GM18868 (cell line): ENCODE data around the gene P3H2.

Source experiments
- ATAC-seq: cut with Tn5 transposase; IDR thresholded peaks from one replicate; pipeline ENCODE4 v1.9.1; 2021; ENCODE audit warnings: mild to moderate bottlenecking, moderate library complexity; ENCODE audit not compliant: unreplicated experiment

P3H2 gene

DNA sequence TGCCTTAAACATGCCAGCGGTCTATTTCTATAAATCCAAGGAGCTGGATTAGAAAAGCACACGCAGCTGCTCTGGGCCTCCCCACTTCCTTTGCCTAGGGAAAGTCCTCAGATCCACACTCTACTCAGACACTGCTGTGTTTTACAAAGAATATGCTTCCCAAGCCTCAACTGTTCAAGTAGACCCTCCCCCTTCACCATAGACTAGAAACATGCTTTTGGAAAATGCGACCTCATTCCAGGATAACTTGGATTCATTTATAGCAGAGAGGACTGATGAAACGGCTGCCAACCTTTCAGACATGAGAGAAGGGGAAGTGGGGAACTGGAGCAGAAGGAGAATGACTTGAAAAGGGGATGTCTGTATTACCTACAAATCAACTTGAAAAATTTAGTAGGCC lies 64.0 kb downstream of the P3H2 start:
- no peak for ATAC-seq

- ATAC-seq: no peak
Measured at GRCh38 chr3:190055773-190056172, 64.9 kb downstream of the P3H2 start.

DNA sequence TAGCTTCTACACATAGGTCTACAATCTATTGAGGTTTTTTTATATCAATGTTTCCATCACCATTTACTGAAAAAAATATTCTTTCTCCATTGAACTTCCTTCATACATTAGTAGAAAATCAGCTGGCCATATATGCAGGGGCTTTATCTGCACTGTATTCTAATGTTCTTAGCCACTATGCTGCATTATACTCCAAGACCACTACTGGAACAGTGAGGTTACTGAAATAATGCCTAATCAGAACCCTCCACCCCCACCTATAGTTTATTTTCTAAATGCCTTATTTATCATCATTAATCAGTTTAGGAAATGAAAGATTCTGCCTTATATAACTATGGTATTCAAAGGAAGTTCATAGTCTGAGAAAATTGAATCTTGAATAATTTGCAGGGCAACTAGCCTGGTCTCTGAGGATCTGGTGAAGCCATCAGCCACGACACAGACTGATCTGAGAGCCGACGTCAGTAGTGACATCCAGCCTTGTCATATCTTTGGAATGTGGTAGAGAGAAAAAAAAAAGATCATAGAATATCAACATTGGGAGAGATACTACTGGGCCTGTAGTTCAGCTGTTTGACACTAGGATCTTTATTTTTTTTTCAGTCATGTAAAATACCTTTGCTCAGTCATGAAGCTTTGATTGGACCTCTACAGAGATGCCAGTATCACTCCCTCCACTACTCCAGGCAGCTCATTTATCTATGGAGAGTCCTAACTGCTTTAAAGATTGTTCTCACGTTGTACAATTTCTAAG lies 66.6 kb downstream of the P3H2 start:
- no peak for ATAC-seq

- ATAC-seq: no peak
Measured at GRCh38 chr3:190051641-190052040, 69.1 kb downstream of the P3H2 start.

DNA sequence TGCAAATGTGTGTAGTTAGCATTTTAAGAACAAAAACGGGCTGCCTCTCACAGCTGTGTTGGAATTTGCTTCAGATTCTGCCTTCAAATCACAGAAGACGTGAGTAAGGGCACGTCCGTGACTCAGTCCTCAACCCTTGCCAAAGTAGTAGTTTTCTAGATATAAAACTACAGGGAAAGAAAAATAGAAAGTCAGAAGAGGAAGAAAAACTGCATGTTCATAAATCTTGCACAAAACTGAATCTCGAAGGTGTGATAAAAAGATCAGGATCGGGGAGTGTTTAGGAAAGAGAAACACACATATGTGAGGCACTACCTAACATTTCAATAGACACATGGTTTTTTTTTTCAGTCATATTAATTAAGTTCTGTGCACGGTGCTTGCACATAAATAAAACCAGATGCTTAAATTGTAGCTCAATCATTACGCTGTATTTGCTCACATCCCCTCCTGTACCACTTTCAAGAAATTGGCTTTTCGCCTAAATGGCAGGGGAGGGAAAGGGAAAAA lies 71.7 kb downstream of the P3H2 start:
- no peak for ATAC-seq

- ATAC-seq: no peak
Measured at GRCh38 chr3:190044974-190045373, 75.7 kb downstream of the P3H2 start.

- peak; percentile 62 for ATAC-seq
Measured at GRCh38 chr3:190044142-190044541, 76.6 kb downstream of the P3H2 start.

DNA sequence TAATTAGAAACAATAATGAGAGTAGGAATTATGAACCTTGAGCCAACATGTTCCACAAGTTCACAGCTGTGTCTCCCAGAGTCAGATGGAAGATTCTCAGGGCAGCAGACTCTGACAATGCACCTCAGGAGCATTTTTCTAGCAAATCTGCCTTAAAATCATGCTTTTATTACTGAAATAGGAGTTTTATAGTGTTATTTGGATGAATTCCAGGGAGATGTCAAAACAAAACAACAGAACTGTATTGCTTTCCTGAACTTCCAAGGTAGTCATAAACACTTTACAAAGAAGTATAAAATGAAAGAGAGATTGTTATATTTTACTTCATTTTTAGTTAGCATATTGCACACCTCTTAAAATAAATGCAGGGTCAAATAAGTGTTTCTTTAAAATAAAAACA lies 77.0 kb downstream of the P3H2 start:
- ATAC-seq: no peak

DNA sequence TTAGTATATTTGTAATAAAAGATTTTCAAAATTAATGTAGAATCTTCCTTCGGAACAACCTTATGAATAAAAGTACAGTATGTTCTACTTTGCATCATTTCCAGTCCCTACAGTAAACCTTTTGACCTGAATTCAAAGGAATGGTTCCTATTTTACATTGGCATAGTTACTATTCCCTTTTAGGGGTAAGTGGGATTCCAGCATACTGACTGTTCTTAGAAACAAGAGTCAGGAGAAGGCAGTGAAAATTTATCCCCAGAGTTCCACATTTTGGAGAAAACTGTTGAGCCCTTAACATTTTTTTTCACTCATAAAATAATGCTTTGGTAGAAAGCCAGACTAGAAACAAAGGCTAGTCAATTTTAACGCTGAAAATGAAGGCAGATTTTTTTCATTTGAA lies 78.1 kb downstream of the P3H2 start:
- no peak for ATAC-seq

- peak; percentile 63 for ATAC-seq
Measured at GRCh38 chr3:190041333-190042041, 79.2 kb downstream of the P3H2 start.

DNA sequence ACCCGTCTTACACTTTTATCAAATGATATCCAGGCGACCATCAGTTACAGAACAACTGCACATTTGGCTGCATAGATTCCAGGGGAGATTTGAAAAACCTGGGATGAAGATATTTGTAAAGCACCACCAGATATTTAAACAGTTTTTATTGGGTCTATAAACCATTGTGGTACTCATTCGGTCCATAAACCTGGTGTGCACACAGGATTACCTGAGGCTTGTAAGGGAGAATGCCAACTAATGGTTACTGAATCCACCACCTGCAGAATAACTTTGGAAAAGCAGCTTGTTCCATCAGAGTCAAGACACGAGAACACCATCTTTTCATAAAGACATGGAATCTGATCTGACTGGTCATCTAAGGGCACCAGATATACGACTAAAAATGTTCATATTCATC lies 80.6 kb downstream of the P3H2 start:
- no peak for ATAC-seq

GRCh38 chr3:190038050-190038933 lies 82.4 kb downstream of the P3H2 start:
- ATAC-seq: no peak

DNA sequence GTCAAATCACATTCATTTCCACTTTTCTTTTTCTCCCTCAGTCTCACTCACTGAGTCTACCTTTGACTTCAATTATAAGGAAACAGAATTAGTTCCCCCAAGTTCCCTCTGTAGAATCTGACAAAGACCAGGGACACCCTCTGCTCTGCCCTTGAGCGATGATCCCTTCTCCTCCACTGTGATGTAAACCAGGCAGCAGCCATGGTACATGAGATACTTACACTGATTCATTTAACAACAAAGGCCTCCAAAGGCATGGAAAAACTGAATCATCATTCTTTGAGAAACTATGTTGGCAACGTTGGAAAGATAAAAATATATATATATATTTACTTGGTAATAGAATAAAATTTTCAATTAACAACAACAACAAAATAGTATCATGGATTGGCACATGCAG lies 84.1 kb downstream of the P3H2 start:
- no peak for ATAC-seq

DNA sequence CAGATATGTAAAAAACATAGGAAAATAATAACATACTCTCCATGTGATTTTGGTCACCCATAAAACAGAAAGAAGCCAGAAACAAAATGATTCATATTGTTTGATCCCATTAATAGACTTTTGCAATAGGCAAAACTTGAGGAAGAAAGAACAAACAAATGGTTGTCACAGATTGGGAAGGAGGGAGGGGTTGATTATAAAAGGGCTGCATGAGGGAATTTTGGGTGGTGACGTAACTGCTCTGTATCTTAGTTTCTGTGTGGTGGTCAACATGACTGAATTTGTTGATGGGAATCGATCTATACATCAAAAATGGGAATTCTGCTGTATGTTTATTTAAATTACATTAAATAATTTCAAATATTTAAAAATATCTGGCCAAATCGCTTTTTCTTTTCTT lies 86.3 kb downstream of the P3H2 start:
- no peak for ATAC-seq

DNA sequence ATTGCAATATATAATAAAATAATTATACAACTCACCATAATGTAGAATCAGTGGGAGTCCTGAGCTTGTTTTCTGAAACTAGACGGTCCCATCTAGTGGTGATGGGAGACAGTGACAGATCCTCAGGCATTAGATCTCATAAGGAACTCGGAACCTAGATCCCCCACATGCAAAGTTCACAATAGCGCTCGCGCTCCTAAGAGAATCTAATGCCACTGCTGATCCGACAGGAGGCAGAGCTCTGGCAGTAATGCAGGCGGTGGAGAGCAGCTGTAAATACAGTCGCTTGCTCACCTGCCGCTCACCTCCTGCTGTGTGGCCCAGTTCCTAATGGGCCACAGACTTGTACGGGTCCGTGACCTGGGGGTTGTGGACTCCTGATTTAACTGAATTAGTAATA lies 87.8 kb downstream of the P3H2 start:
- ATAC-seq: no peak

- ATAC-seq: no peak
Measured at GRCh38 chr3:190031887-190032752, 88.6 kb downstream of the P3H2 start.

DNA sequence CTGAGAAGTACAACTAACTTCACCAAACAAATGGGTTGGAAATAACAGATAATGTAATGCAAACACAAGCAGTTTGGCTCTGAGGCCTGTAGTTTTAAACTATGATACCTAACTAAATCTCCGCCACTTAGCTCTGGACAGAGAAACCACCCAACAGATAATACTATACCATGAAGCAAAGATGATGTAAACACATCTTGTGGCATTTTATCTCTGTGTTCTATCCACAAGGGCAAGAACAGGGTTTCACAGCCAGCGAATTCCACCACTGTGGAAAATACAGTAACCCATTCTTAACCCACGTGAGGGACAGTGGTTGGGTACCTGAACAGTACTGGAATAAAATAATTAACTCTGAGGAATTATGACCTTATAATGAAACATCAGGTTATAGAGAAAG lies 93.6 kb downstream of the P3H2 start:
- no peak for ATAC-seq

- no peak for ATAC-seq
Measured at GRCh38 chr3:190026154-190026553, 94.5 kb downstream of the P3H2 start.

- peak; percentile 73 for ATAC-seq
Measured at GRCh38 chr3:190024912-190025311, 95.8 kb downstream of the P3H2 start.

GRCh38 chr3:190019844-190020243 lies 100.9 kb downstream of the P3H2 start:
- ATAC-seq: no peak
